Measurements from ENCODE around the gene SPOUT1.

GRCh38 chr9:128782669-128783068, 46.9 kb downstream of the SPOUT1 start:
- no peak for TF ChIP-seq EZH2 (IDR thresholded peaks at IDR 0.05; ENCODE audit: low read length)
- TF ChIP-seq, protein P1, sequence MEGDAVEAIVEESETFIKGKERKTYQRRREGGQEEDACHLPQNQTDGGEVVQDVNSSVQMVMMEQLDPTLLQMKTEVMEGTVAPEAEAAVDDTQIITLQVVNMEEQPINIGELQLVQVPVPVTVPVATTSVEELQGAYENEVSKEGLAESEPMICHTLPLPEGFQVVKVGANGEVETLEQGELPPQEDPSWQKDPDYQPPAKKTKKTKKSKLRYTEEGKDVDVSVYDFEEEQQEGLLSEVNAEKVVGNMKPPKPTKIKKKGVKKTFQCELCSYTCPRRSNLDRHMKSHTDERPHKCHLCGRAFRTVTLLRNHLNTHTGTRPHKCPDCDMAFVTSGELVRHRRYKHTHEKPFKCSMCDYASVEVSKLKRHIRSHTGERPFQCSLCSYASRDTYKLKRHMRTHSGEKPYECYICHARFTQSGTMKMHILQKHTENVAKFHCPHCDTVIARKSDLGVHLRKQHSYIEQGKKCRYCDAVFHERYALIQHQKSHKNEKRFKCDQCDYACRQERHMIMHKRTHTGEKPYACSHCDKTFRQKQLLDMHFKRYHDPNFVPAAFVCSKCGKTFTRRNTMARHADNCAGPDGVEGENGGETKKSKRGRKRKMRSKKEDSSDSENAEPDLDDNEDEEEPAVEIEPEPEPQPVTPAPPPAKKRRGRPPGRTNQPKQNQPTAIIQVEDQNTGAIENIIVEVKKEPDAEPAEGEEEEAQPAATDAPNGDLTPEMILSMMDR (optimal IDR thresholded peaks at IDR 0.05 in 1 of 3, IDR thresholded peaks at IDR 0.05 in 1 of 3, conservative IDR thresholded peaks at IDR 0.05 in 1 of 3; ENCODE audit: extremely low read depth in 1 of 3, insufficient read depth in 2 of 3, low read length in 3 of 3), result no peak

Measured in keratinocyte (primary cell).